H4 (cell line): ENCODE results near the gene AATF. TPM values are rescaled to one million over a fixed set of nuclear protein-coding genes. Genes with fewer than 3 reads are reported as not detected.

Experiments used
- DNase-seq: peaks from one replicate; pipeline ENCODE4 v3.0.0-alpha.2; 2015; ENCODE audit warnings: low spot score
- total RNA-seq: library from RNA; depleted of rRNA; stranded (reverse); fragments of >200 nt; shearing (Covaris generic); gene quantifications from 2 replicates; pipeline ENCODE4 v1.2.3, GENCODE V29; 2014

Gene AATF
- total RNA-seq, 1 experiment from 2014 or later, result 45.1 TPM

- DNase-seq, result no peak
Observed at GRCh38 chr17:36931096-36931696, 17.6 kb upstream of the AATF start.

GRCh38 chr17:36931697-36932382, 16.9 kb upstream of the AATF start:
- DNase-seq, result peak; percentile 30

GRCh38 chr17:36932383-36932693, 16.4 kb upstream of the AATF start:
- no peak for DNase-seq

GRCh38 chr17:36932694-36933511, 15.9 kb upstream of the AATF start:
- no peak for DNase-seq

- DNase-seq, result no peak
Observed at GRCh38 chr17:36933512-36934143, 15.1 kb upstream of the AATF start.

- DNase-seq, result no peak
Observed at GRCh38 chr17:36934144-36934691, 14.5 kb upstream of the AATF start.

GRCh38 chr17:36934692-36935630, 13.8 kb upstream of the AATF start:
- no peak for DNase-seq

- no peak for DNase-seq
Observed at GRCh38 chr17:36935671-36936454, 12.9 kb upstream of the AATF start.

- no peak for DNase-seq
Observed at GRCh38 chr17:36936455-36937000, 12.2 kb upstream of the AATF start.

GRCh38 chr17:36937001-36937958, 11.5 kb upstream of the AATF start, which contains the start of gene LHX1:
TSS of gene LHX1 (plus strand) at chr17:36937475. CDS start at chr17:36938198, 723 bp downstream.
- DNase-seq, result no peak

GRCh38 chr17:36937959-36938565, 10.7 kb upstream of the AATF start:
- no peak for DNase-seq

- DNase-seq, result no peak
Observed at GRCh38 chr17:36938566-36939051, 10.1 kb upstream of the AATF start.

GRCh38 chr17:36939052-36939801, 9.5 kb upstream of the AATF start:
- no peak for DNase-seq

- no peak for DNase-seq
Observed at GRCh38 chr17:36939802-36940312, 8.9 kb upstream of the AATF start.

GRCh38 chr17:36940313-36941264, 8.2 kb upstream of the AATF start:
- no peak for DNase-seq
